HepG2 (cell line): ENCODE measurements around the gene STARD5. TPM values are rescaled to one million over a fixed set of nuclear protein-coding genes. Genes with fewer than 3 reads are reported as not detected.

Experiments used
- ATAC-seq: fragments of 200-7000 bp; cut with Tn5 transposase; 3 replicates; pipeline ENCODE4 v1.9.1; 2020; ENCODE audit warnings: mild to moderate bottlenecking, moderate library complexity
- BruUV-seq: library from RNA; stranded (reverse); fragments of 400-500 nt; replicated peaks from 2 replicates; lab custom pipeline; 2021; lab: Mats Ljungman, UMichigan
- CTCF ChIA-PET: fragments of 300-600 bp; formaldehyde crosslinking; extraction: SDS; loops from one replicate; lab custom pipeline; 2021; ENCODE audit warnings: low total read pairs, inconsistent platforms, low intra/inter-chr PET ratio; lab: Yijun Ruan, JAX
- POLR2A ChIA-PET: fragments of 350-600 bp; sonication (Branson Sonifier 250); formaldehyde crosslinking; loops from one replicate; lab custom pipeline; 2020; ENCODE audit warnings: antibody characterized with exemption, inconsistent platforms; lab: Yijun Ruan, JAX
- DNase-seq: peaks from one replicate; pipeline ENCODE4 v3.0.0-alpha.2; 2015; ENCODE audit warnings: low spot score
- FAIRE-seq: peaks from 3 replicates; lab custom pipeline; 2011; peaks lifted over from hg19 to GRCh38; lab: Jason Lieb, UNC
- H2AFZ ChIP-seq: one replicate; pipeline ENCODE4 v1.6.1; 2011; ENCODE audit warnings: low read length, inconsistent platforms
- H3K27ac ChIP-seq: fragments of 300-600 bp; 3 replicates; pipeline ENCODE4 v1.8.0; 2011; ENCODE audit warnings: mixed run types, mild to moderate bottlenecking, mixed read lengths, low read length, inconsistent platforms; ENCODE audit not compliant: insufficient read depth; ENCODE audit errors: extremely low read length
- H3K27me3 ChIP-seq, 2 experiments: fragments of 200-600 bp in 1 of 2; 2 replicates in 1 of 2; 3 replicates in 1 of 2; pipeline versions ENCODE4 v1.6.0 to v1.8.0; 2011; ENCODE audit warnings: low read length in 2 of 2, mild to moderate bottlenecking in 2 of 2, moderate library complexity in 2 of 2, inconsistent platforms in 1 of 2; ENCODE audit not compliant: insufficient read depth in 2 of 2, control insufficient read depth in 1 of 2
- H3K36me3 ChIP-seq, 2 experiments: fragments of 200-600 bp in 1 of 2; replicated peaks in 1 of 2; 2 replicates in 1 of 2; 3 replicates in 1 of 2; pipeline versions ENCODE4 v1.5.1 to v1.8.0; 2011; ENCODE audit warnings: low read length in 2 of 2, inconsistent platforms in 1 of 2; ENCODE audit not compliant: insufficient read depth in 2 of 2, control insufficient read depth in 1 of 2
- H3K4me1 ChIP-seq: 2 replicates; pipeline ENCODE4 v1.5.1; 2012; ENCODE audit warnings: low read length, inconsistent platforms; ENCODE audit not compliant: insufficient read depth
- H3K4me2 ChIP-seq: 2 replicates; pipeline ENCODE4 v1.6.0; 2011; ENCODE audit warnings: low read depth, low read length, inconsistent platforms
- H3K4me3 ChIP-seq, 3 experiments: fragments of 200-600 bp in 1 of 3; sonication (generic), shearing (Covaris generic) in 1 of 3; replicated peaks in 1 of 3; 2 replicates each; pipeline ENCODE4 v1.5.1; 2011 to 2016; ENCODE audit warnings: low read length in 3 of 3, inconsistent platforms in 2 of 3, low read depth in 2 of 3, mild to moderate bottlenecking in 2 of 3, control low read depth in 1 of 3, mixed read lengths in 1 of 3; ENCODE audit not compliant: insufficient read depth in 1 of 3
- H3K79me2 ChIP-seq: one replicate; pipeline ENCODE4 v1.6.1; 2011; ENCODE audit warnings: low read length, inconsistent platforms; ENCODE audit not compliant: insufficient read depth
- H3K9ac ChIP-seq: 2 replicates; pipeline ENCODE4 v1.6.0; 2011; ENCODE audit warnings: mild to moderate bottlenecking, low read depth, low read length, inconsistent platforms; ENCODE audit not compliant: insufficient read depth
- H3K9me3 ChIP-seq: 2 replicates; pipeline ENCODE4 v1.5.1; 2012; ENCODE audit warnings: mild to moderate bottlenecking, low read length
- H4K20me1 ChIP-seq: 2 replicates; pipeline ENCODE4 v1.6.0; 2011; ENCODE audit warnings: inconsistent platforms, mild to moderate bottlenecking, low read length, moderate library complexity; ENCODE audit not compliant: insufficient read depth
- AHDC1 ChIP-seq: sonication (generic); formaldehyde crosslinking; IDR thresholded peaks from 2 replicates; pipeline ENCODE4 v1.5.1; 2020; ENCODE audit warnings: mild to moderate bottlenecking, missing genetic modification reagents, borderline replicate concordance
- DMAP1 ChIP-seq: IDR thresholded peaks from 2 replicates; pipeline ENCODE4 v1.6.1; 2016
- ZBTB34 ChIP-seq: sonication (generic); formaldehyde crosslinking; IDR thresholded peaks from 2 replicates; pipeline ENCODE4 v1.8.0; 2022; ENCODE audit warnings: mild to moderate bottlenecking, missing genetic modification reagents
- ZNF382 ChIP-seq: sonication (generic); formaldehyde crosslinking; IDR thresholded peaks from 2 replicates; pipeline ENCODE4 v1.5.0; 2020; ENCODE audit warnings: missing genetic modification reagents, mild to moderate bottlenecking, borderline replicate concordance
- ZNF616 ChIP-seq: sonication (generic); formaldehyde crosslinking; IDR thresholded peaks from 2 replicates; pipeline ENCODE4 v1.5.0; 2020; ENCODE audit warnings: low read depth, mild to moderate bottlenecking, missing genetic modification reagents
- ZNF768 ChIP-seq: sonication (generic); formaldehyde crosslinking; IDR thresholded peaks from 2 replicates; pipeline ENCODE4 v1.4.0; 2020; ENCODE audit warnings: missing genetic modification reagents
- WGBS: methylation state at CpG from one replicate; pipeline ENCODE4 v1.1.6; 2017; ENCODE audit warnings: low lambda C conversion rate; 5-methylcytosine and 5-hydroxymethylcytosine counted together
- in situ Hi-C: cut with HindIII; loops from 2 replicates; pipeline ENCODE4 v1.10.0; 2017; ENCODE audit warnings: low pct_unique_long_range_greater_than_20kb; ENCODE audit not compliant: extremely low pct_ligation_motif_present
- intact Hi-C: fragments of 100-400 bp; cut with micrococcal nuclease; formaldehyde crosslinking; loops from one replicate; pipeline ENCODE4 v1.10.0; 2022; ENCODE audit not compliant: unreplicated experiment
- polyA plus RNA-seq, 8 experiments: library from polyadenylated mRNA; depleted of rRNA in 3 of 8; stranded (reverse) in 7 of 8; unstranded in 1 of 8; fragments of >200 nt; fragmentation: Illumina TruSeq in 4 of 8; extraction: Trizol in 4 of 8; gene quantifications; 2 replicates each; pipeline versions ENCODE4 v1.2.1 to v1.2.3, GENCODE V29; 2011 to 2016; ENCODE audit warnings: low read depth in 4 of 8, missing spikeins in 1 of 8, mixed read lengths in 1 of 8; ENCODE audit not compliant: insufficient read depth in 1 of 8
- total RNA-seq, 5 experiments: library from RNA; depleted of rRNA; stranded (reverse); fragments of >200 nt; fragmentation: Illumina TruSeq; extraction: Trizol; gene quantifications; 2 replicates each; pipeline ENCODE4 v1.2.3, GENCODE V29; 2016; ENCODE audit warnings: low read depth in 1 of 5

STARD5 gene
- total and polyA plus RNA-seq, 2 of the 13 experiments (the other 11 are each of a cell fraction or from before 2014, with no cell fraction given): 3.1 to 3.5 TPM

- DNase-seq: no peak
- no peaks in the 10 kb centered on the region for H3K79me2 ChIP-seq
- H3K9ac ChIP-seq: no peak overlapping the region
- no peaks in the 10 kb centered on the region for H3K27me3 ChIP-seq
- in situ Hi-C loops (no loop called here), intact Hi-C loops (no loop called here)
- peaks cover 0 to 8% of the 10 kb centered on the region in 2 experiments; a peak in 3 of 5 replicates for H3K36me3 ChIP-seq
- ATAC-seq: no peak
- no peak overlapping the region for H2AFZ ChIP-seq
- no peaks in the 10 kb centered on the region for H3K9me3 ChIP-seq
- H4K20me1 ChIP-seq: no peaks in the 10 kb centered on the region
- H3K4me3 ChIP-seq: no peak overlapping the region
- no peak for FAIRE-seq
- BruUV-seq: no TSS peak
- no peaks in the 10 kb centered on the region for H3K4me1 ChIP-seq
- no peak overlapping the region for H3K27ac ChIP-seq
- TF ChIP-seq ZNF382 (CRISPR knock-in tag) (no peak), ZBTB34 (CRISPR knock-in tag) (no peak), AHDC1 (CRISPR knock-in tag) (no peak), ZNF616 (CRISPR knock-in tag) (no peak), DMAP1 (CRISPR knock-in tag) (no peak), ZNF768 (CRISPR knock-in tag) (no peak)
- no peak overlapping the region for H3K4me2 ChIP-seq
- POLR2A ChIA-PET: no interaction called here
- CTCF ChIA-PET: no interaction called here
- 94% methylated on average over 18 of the region's 22 CpGs for WGBS
Measured at GRCh38 chr15:81312790-81313543, 11.0 kb downstream of the STARD5 start.
